Measurements from ENCODE around the gene ABI1. TPM values are rescaled to one million over a fixed set of nuclear protein-coding genes. Genes with fewer than 3 reads are reported as not detected.
A peak's percentile ranks its signal among the peaks of the same experiment; 100 is the strongest.

ABI1 gene
- total and polyA plus RNA-seq, 5 experiments from 2014 or later, result 61.7 to 71.9 (median 64.9) TPM

DNA sequence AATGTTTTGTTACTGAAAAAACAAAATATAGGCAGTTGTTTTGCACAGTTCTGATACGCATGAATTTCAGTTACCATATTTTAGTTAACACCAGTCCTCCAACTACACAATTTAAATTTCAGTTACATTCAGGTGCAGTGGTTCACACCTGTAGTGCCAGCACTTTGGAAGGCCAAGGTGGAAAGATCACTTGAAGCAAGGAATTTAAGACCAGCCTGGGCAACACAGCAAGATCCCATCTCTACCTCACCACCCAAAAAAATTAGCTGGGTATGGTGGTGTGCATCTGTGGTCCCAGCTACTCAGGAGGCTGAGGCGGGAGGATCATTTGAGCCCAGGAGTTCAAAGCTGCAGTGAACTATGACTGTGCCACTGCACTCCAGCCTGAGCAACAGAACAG, 45.3 kb downstream of the ABI1 start:
- DNase-seq (no peak), ATAC-seq (no peak)
- POLR2A ChIA-PET, result no interaction called here
- Mint-ChIP-seq H3K9me3 (no peaks in the 10 kb centered on the region), H3K27ac (no peak overlapping the region), H3K36me3 (peaks cover 4 to 50% (median 20%) of the 10 kb centered on the region in 3 donors), H3K4me3 (peak overlapping the region in 1 of 10 donors; percentile 47), H3K4me1 (peaks cover 27 to 80% (median 64%) of the 10 kb centered on the region in 4 donors), H3K27me3 (no peaks in the 10 kb centered on the region)

DNA sequence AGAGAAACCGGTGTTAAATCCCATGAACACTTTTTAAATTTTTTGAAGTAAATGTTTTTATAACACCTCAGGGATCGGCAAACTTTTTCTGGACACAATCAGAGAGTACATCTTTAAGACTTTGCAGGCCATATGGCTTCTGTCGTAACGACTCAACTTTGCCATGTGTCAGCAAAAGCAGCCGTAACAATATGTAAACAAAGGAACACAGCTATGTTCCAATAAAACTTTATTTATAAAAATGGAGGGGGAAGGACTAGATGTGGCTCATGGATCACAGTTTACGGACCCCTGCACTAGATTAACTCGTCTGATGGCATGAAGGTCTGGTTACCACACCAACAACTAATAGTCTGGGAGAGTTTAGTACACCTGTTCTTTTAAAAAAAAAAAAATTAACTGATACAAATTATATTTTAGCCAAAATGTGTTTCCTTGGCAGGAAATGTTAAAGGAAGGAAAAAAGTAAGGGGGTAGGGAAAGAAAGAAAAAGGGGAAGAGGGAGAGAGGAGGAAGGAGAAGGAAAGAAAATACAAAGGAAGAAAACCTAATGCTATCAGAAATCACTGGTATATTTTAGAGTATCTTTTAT, 50.2 kb downstream of the ABI1 start:
- Mint-ChIP-seq H3K36me3 (peaks cover 0 to 28% (median 16%) of the 10 kb centered on the region in 3 donors), H3K4me1 (peaks cover 23 to 77% (median 59%) of the 10 kb centered on the region in 4 donors), H3K27me3 (no peaks in the 10 kb centered on the region), H3K4me3 (no peak overlapping the region), H3K27ac (peak overlapping the region in 1 of 10 donors; percentile 4), H3K9me3 (no peaks in the 10 kb centered on the region)
- ATAC-seq (no peak), DNase-seq (no peak)
- POLR2A ChIA-PET, result no interaction called here

DNA sequence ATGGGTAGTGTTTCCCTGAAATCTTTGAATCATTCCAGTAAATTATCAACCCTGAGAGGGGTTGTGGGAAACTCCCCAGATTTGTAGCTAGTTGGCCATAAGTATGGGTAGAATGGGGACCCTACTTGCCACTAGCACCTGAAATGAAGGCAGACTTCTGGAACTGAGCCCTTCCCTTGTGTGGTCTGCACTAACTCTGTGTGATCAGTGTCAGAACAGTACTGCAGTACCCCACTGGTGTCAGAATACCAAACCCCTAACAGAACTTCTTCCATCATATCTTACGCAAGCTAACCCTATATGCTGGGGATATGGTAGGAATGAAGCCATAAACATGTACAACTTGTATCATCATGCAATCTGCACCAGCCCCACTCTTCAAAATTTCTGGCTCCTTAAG, 50.8 kb downstream of the ABI1 start:
- POLR2A ChIA-PET, result no interaction called here
- ATAC-seq (no peak), DNase-seq (no peak)
- Mint-ChIP-seq H3K4me3 (no peak overlapping the region), H3K27me3 (no peaks in the 10 kb centered on the region), H3K36me3 (peaks cover 0 to 28% (median 16%) of the 10 kb centered on the region in 3 donors), H3K27ac (peak overlapping the region in 2 of 10 donors; percentile 4 to 34), H3K4me1 (peaks cover 26 to 77% (median 62%) of the 10 kb centered on the region in 4 donors), H3K9me3 (no peaks in the 10 kb centered on the region)

DNA sequence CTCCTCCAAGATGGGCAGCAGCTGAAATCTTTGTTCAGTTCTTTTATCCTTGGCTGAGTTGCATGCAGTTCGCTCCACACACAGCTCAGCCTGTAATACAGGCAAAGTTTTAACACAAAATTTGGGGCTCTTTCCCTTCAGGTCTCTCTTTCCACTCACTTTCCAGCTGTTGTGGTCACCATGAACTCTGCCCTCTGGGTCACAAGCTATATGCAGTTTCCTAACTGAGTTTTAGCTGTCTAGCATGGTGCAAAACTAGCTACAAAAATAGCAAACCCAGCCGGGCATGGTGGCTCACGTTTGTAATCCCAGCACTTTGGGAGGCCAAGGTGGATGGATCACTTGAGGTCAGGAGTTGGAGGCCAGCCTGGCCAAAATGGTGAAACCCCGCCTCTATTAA, 53.2 kb downstream of the ABI1 start:
- peak overlapping the region in 3 of 10 donors; percentile 10 to 39 (median 36) for H3K4me3 Mint-ChIP-seq

DNA sequence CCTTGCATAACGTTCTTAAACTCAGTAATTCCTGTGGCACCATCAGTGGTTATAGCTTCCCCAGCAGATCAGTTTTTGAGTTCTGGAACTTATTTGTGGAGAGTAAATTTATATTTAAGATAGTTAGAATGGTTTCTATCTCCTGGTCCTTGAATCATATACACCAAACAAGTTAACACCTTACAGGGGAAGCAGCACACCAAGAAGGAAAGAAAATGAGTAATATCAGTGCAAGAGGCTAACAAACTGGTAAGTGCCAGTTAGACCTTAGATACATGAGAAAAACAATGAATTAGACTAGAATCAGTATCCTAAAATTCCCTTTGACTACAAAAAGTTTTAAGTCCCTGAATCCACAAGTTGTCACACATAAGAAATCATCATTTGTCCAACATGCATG, 54.2 kb downstream of the ABI1 start:
- POLR2A ChIA-PET, result no interaction called here
- DNase-seq (no peak), ATAC-seq (no peak)
- Mint-ChIP-seq H3K27ac (peak overlapping the region in 3 of 10 donors; percentile 14 to 47 (median 32)), H3K4me1 (peaks cover 32 to 80% (median 73%) of the 10 kb centered on the region in 4 donors), H3K9me3 (no peaks in the 10 kb centered on the region), H3K4me3 (peak overlapping the region in 7 of 10 donors; percentile 20 to 73 (median 47)), H3K36me3 (peaks cover 0 to 12% (median 5%) of the 10 kb centered on the region in 3 donors), H3K27me3 (no peaks in the 10 kb centered on the region)

More for the DNA sequence above, 53.2 kb downstream of the ABI1 start:
- Mint-ChIP-seq H3K4me1 (peaks cover 34 to 79% (median 72%) of the 10 kb centered on the region in 4 donors), H3K27ac (peak overlapping the region in 1 of 10 donors; percentile 47), H3K9me3 (no peaks in the 10 kb centered on the region), H3K27me3 (no peaks in the 10 kb centered on the region), H3K36me3 (peaks cover 0 to 18% (median 8%) of the 10 kb centered on the region in 3 donors)
- no peak for DNase-seq
- POLR2A ChIA-PET, result interaction anchor here (0.5 kb wide), 1 partner anchor 58 kb away, joined by 4 read pairs; no protein-coding TSS in a partner anchor
- no peak for ATAC-seq

DNA sequence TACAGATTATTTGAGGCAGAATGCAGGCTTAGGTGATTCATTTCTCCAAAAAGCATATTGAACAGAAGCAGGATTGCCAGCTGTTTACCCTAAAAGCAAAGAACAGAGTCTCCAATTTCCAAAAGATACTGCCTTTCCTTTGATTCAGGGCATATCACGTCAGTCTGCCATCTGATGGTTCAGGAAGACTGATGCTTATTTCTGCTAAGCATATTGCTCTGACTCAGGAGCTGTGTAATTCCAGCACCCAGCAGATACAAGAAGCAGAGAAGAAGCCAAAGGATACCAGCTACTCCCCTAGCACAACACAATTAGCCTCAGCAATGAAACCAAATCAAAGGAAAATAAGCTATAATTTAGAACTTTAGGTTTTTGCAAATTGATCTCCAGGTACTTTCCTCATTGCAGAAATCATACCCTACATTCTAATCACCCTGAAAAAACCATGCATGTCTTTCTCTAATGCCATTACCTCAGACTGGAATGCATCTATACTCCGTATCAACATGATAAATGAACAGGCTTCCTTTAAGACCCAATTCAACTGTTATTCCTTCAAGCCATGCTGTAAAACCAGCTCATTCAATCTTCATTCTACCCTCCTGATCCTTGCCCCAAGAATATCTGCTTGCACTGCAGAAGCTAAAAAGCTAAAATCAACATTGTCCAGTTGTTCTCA, 55.1 kb downstream of the ABI1 start:
- POLR2A ChIA-PET, result interaction anchor here (1.0 kb wide), 1 partner anchor 18 kb away, joined by 3 read pairs; no protein-coding TSS in a partner anchor
- no peaks in the 10 kb centered on the region for H3K9me3 Mint-ChIP-seq
- ATAC-seq, result peak; percentile 40 to 42
- H3K27me3 Mint-ChIP-seq, result no peaks in the 10 kb centered on the region
- no peak for DNase-seq
- peaks cover 33 to 88% (median 79%) of the 10 kb centered on the region in 4 donors for H3K4me1 Mint-ChIP-seq
- H3K36me3 Mint-ChIP-seq, result peaks cover 0 to 13% (median 6%) of the 10 kb centered on the region in 3 donors
- peak overlapping the region; percentile 6 to 73 (median 48) for H3K4me3 Mint-ChIP-seq
- H3K27ac Mint-ChIP-seq, result peak overlapping the region in 8 of 10 donors; percentile 1 to 36 (median 16)

DNA sequence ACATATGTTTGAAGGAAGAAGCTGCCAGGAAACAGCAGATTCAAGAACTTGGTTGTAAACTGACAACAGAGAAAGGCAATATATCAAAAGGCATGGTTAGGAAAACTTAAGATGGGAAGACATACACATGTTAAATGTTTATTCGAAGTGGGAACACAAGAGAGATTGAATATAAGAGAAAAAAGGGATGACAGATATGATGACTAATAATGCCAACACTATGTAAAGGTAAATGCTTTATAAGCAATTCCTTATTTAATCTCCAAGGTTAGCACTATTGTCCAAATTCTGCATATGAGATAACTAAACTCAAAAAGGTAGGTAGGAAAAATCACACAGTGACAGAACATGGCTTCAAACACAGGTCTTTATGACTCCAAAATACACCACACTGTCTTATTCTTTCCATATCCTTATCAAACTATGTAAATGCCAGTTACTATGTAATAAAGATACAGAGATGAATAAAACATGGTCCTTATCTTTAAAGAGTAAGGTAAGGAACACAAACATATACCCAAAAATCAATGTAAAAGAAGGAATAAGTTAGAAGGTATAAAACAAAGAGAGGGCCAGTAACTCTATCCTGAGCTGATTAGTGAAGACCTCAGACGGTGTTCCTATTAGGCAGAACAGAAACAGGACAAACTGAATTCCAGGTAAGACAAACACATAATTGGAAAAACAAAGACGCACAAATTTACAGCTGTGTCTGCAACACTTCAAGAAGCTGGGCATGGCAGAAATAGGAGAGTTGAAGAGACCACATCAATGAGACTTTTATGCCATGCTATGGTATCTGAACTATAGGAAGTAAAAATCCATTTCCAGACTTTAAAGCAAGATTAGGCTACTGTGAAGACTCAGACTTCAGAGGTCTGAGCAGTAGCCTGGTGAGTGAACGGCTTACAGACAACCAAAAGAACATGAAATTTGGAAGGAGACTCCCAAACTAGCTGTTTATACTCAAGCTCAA, 56.1 kb downstream of the ABI1 start:
- Mint-ChIP-seq H3K27ac (peak overlapping the region in 7 of 10 donors; percentile 6 to 82 (median 35)), H3K27me3 (no peaks in the 10 kb centered on the region), H3K4me1 (peaks cover 39 to 90% (median 79%) of the 10 kb centered on the region in 4 donors), H3K36me3 (peaks cover 0 to 19% (median 8%) of the 10 kb centered on the region in 3 donors), H3K4me3 (peak overlapping the region in 9 of 10 donors; percentile 10 to 75 (median 62)), H3K9me3 (no peaks in the 10 kb centered on the region)
- ATAC-seq (peak; percentile 73 to 83), DNase-seq (peak in 2 of 10 donors; percentile 11 to 29)
- POLR2A ChIA-PET, result interaction anchor here (0.7 to 1.0 kb wide), 3 partner anchors 14 to 379 kb away, joined by 3 to 6 read pairs (median 3); no protein-coding TSS in a partner anchor

DNA sequence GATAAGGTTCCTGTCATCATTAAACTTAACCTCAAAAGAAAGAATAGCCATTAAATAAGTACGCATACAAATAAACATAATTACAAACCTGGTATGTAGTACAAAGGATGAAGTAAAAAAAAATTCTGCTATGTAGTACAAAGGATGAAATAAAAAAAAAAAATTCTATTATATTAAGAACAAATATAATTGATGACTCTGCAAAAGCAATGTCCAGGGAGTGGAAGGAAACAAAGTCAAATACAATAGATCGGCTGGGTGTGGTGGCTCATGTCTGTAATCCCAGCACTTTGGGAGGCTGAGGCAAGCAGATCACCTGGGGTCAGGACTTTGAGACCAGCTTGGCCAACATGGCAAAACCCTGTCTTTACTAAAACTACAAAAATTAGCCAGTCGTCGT, 56.9 kb downstream of the ABI1 start:
- ATAC-seq, result no peak
- peaks cover 0 to 19% (median 8%) of the 10 kb centered on the region in 3 donors for H3K36me3 Mint-ChIP-seq
- POLR2A ChIA-PET, result no interaction called here
- H3K27me3 Mint-ChIP-seq, result no peaks in the 10 kb centered on the region
- peak overlapping the region in 5 of 10 donors; percentile 15 to 51 (median 36) for H3K27ac Mint-ChIP-seq
- peak overlapping the region in 5 of 10 donors; percentile 14 to 75 (median 62) for H3K4me3 Mint-ChIP-seq
- peaks cover 41 to 89% (median 82%) of the 10 kb centered on the region in 4 donors for H3K4me1 Mint-ChIP-seq
- DNase-seq, result no peak
- no peaks in the 10 kb centered on the region for H3K9me3 Mint-ChIP-seq

DNA sequence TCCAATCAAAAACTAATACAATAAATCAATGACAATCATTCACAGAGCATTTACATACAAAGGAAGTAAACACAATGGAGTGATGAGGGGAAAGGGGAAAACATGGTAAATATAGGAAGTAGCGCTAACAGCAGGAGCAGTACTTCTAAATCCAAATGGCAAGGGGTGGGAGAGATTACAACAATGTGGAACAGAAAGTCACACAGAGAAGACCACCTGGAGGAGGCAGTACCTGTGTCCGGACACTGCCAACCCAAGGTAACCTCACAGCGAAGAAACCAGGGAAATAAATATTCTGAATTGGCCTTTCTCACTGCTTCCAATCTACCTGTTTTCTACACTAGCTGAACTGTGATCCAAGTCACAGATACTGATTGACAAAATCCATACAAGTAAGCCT, 58.2 kb downstream of the ABI1 start:
- ATAC-seq, result no peak
- Mint-ChIP-seq H3K4me3 (peak overlapping the region in 6 of 10 donors; percentile 2 to 51 (median 26)), H3K9me3 (no peaks in the 10 kb centered on the region), H3K36me3 (peaks cover 0 to 14% (median 6%) of the 10 kb centered on the region in 3 donors), H3K4me1 (peaks cover 47 to 96% (median 88%) of the 10 kb centered on the region in 4 donors), H3K27ac (peak overlapping the region in 5 of 10 donors; percentile 9 to 73 (median 36)), H3K27me3 (no peaks in the 10 kb centered on the region)
- POLR2A ChIA-PET, result no interaction called here
- no peak for DNase-seq

DNA sequence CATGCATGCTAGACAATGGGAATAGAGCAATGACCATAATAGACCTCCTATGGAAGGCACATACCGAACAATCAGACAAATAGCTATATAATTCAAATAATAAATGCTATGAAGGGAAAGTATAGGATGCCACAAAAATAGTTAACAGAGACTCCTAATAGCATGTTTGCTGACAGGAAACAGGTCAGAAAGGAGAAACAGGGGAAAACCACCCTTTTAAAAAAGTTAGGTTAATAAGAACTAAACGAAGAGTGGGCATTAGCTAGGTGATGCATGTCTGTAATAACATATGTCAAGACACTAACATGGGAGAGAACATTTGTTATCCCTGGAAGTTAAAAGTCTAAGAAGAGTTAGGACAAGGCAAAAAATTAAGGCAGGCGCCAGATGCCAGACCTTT, 58.9 kb downstream of the ABI1 start:
- Mint-ChIP-seq H3K4me1 (peaks cover 51 to 96% (median 89%) of the 10 kb centered on the region in 4 donors), H3K27me3 (no peaks in the 10 kb centered on the region), H3K4me3 (peak overlapping the region in 1 of 10 donors; percentile 2), H3K36me3 (peaks cover 0 to 14% (median 7%) of the 10 kb centered on the region in 3 donors), H3K27ac (peak overlapping the region in 2 of 10 donors; percentile 10 to 49), H3K9me3 (no peaks in the 10 kb centered on the region)
- POLR2A ChIA-PET, result interaction anchor here (0.7 kb wide), 1 partner anchor 17 kb away, joined by 3 read pairs; no protein-coding TSS in a partner anchor
- DNase-seq (no peak), ATAC-seq (no peak)

DNA sequence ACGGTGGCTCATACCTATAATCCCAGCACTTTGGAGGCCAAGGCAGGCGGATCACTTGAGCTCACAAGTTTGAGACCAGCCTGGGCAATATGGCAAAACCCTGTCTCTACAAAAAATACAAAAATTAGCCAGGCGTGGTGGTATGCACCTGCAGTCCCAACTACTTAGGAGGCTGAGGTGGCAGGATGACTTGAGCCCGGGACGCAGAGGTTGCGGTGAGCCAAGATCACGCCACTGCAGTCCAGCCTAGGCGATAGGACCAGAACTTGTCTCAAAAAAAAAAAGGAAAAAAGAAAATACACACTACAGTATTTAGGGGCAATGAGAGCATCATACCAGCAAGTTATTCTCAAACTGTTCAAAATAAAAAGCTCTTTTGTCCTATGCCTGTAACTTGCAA, 59.5 kb downstream of the ABI1 start:
- no peaks in the 10 kb centered on the region for H3K27me3 Mint-ChIP-seq
- POLR2A ChIA-PET, result interaction anchor here (0.7 kb wide), 1 partner anchor 17 kb away, joined by 3 read pairs; no protein-coding TSS in a partner anchor
- H3K4me1 Mint-ChIP-seq, result peaks cover 49 to 96% (median 83%) of the 10 kb centered on the region in 4 donors
- peaks cover 0 to 14% (median 9%) of the 10 kb centered on the region in 3 donors for H3K36me3 Mint-ChIP-seq
- DNase-seq (no peak), ATAC-seq (no peak)
- H3K27ac Mint-ChIP-seq, result peak overlapping the region in 2 of 10 donors; percentile 45 to 49
- H3K4me3 Mint-ChIP-seq, result peak overlapping the region in 1 of 10 donors; percentile 8
- no peaks in the 10 kb centered on the region for H3K9me3 Mint-ChIP-seq

DNA sequence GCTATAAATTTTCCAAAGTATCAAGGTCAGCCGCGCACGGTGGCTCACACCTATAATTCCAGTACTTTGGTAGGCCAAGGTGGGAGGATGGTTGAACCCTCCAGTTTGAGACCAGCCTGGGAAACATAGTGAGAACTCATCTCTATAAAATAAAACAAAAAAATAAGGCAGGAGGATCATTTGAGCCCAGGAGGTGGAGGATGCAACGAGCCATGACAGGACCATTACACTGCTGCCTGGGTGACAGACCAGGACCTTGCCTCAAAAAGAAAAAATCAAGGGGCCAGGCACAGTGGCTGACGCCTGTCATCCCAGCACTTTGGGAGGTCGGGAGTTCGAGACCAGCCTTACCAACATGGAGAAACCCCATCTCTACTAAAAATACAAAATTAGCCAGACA, 60.3 kb downstream of the ABI1 start:
- H3K27me3 Mint-ChIP-seq, result no peaks in the 10 kb centered on the region
- peaks cover 41 to 96% (median 80%) of the 10 kb centered on the region in 4 donors for H3K4me1 Mint-ChIP-seq
- peak overlapping the region in 5 of 10 donors; percentile 8 to 46 (median 16) for H3K4me3 Mint-ChIP-seq
- POLR2A ChIA-PET, result no interaction called here
- peak overlapping the region in 4 of 10 donors; percentile 31 to 65 (median 60) for H3K27ac Mint-ChIP-seq
- no peak for ATAC-seq
- H3K9me3 Mint-ChIP-seq, result peaks cover 0 to 8% (median 3%) of the 10 kb centered on the region in 9 donors
- H3K36me3 Mint-ChIP-seq, result peaks cover 1 to 16% (median 15%) of the 10 kb centered on the region in 3 donors
- DNase-seq, result no peak
